Ishikawa (cell line): ENCODE measurements around the gene TSPAN9.

Experiments
- MAX ChIP-seq: IDR thresholded peaks from 2 replicates; pipeline ENCODE4 v1.6.1; 2012
- NFIC ChIP-seq: IDR thresholded peaks from 2 replicates; pipeline ENCODE4 v1.6.1; 2012
- REST ChIP-seq: IDR thresholded peaks from 2 replicates; pipeline ENCODE4 v1.6.1; 2012; ENCODE audit warnings: low read depth, mild to moderate bottlenecking
- YY1 ChIP-seq: IDR thresholded peaks from 2 replicates; pipeline ENCODE4 v1.6.1; 2012; ENCODE audit warnings: low read depth

- no peak for TF ChIP-seq YY1
- no peak for TF ChIP-seq NFIC
- no peak for TF ChIP-seq REST
- no peak for TF ChIP-seq MAX
Observed at GRCh38 chr12:3283137-3283680, 206.0 kb downstream of the TSPAN9 start.
